ENCODE measurements around the gene KRTAP10-9. TPM values are rescaled to one million over a fixed set of nuclear protein-coding genes. Genes with fewer than 3 reads are reported as not detected.
"Not testable (repeated sequence)": the region's sequence is repeated elsewhere in the genome, so short reads cannot be mapped to it uniquely, and the experiment has no call there.

Gene KRTAP10-9
- total RNA-seq, 1 experiment from 2014 or later: not detected

GRCh38 chr21:44626262-44626661, 631 bp upstream of the KRTAP10-9 start:
- H3K9me3 ChIP-seq: peaks cover 29% of the 10 kb centered on the region

DNA sequence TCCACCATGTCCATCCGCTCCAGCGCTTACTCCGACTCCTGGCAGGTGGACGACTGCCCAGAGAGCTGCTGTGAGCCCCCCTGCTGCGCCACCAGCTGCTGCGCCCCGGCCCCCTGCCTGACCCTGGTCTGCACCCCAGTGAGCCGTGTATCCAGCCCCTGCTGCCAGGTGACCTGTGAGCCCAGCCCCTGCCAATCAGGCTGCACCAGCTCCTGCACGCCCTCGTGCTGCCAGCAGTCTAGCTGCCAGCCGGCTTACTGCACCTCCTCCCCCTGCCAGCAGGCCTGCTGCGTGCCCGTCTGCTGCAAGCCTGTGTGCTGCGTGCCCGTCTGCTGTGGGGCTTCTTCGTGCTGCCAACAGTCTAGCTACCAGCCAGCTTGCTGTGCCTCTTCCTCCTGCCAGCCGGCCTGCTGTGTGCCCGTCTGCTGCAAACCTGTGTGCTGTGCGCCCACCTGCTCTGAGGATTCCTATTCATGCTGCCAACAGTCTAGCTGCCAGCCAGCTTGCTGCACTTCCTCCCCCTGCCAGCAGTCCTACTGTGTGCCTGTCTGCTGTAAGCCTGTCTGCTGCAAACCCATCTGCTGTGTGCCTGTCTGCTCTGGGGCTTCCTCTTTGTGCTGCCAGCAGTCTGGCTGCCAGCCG, 409 bp downstream of the KRTAP10-9 start:
- not testable (repeated sequence) for DNase-seq, H3K4me3 ChIP-seq, H3K27me3 ChIP-seq, H3K36me3 ChIP-seq
- H3K9me3 ChIP-seq: peaks cover 39% of the 10 kb centered on the region

More at GRCh38 chr21:44626262-44626661, 631 bp upstream of the KRTAP10-9 start:
- no peak for DNase-seq
- Histone ChIP-seq H3K4me3 (no peak overlapping the region), H3K36me3 (no peaks in the 10 kb centered on the region), H3K27me3 (no peaks in the 10 kb centered on the region)

DNA sequence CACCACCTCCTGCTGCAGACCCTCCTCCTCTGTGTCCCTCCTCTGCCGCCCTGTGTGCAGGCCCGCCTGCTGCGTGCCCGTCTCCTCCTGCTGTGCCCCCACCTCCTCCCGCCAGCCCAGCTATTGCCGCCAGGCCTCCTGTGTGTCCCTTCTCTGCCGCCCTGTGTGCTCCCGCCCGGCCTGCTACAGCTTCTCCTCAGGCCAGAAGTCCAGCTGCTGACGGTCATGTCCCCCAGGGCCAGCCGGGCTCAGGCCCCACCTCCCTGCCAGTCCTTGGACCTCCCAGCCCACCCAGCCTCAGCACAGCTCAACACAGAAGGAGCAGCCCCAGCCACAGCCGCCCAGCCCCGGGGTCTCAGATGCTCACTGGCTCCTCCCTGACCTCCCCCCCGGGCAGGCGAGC, 939 bp downstream of the KRTAP10-9 start:
- H3K27me3 ChIP-seq, DNase-seq, H3K4me3 ChIP-seq, H3K36me3 ChIP-seq: not testable (repeated sequence)
- peaks cover 36% of the 10 kb centered on the region for H3K9me3 ChIP-seq

GRCh38 chr21:44628707-44629391, 2.0 kb downstream of the KRTAP10-9 start:
- Histone ChIP-seq H3K27me3 (no peaks in the 10 kb centered on the region), H3K36me3 (no peaks in the 10 kb centered on the region), H3K4me3 (no peak overlapping the region), H3K9me3 (peaks cover 28% of the 10 kb centered on the region)
- DNase-seq: no peak

- no peak overlapping the region for H3K4me3 ChIP-seq
- no peak for DNase-seq
- H3K36me3 ChIP-seq: no peaks in the 10 kb centered on the region
- H3K27me3 ChIP-seq: no peaks in the 10 kb centered on the region; the same call in none of the 2 replicates
- peaks cover 18% of the 10 kb centered on the region for H3K9me3 ChIP-seq
These were observed 3.5 kb downstream of the KRTAP10-9 start for GRCh38 chr21:44630440-44630839.

DNA sequence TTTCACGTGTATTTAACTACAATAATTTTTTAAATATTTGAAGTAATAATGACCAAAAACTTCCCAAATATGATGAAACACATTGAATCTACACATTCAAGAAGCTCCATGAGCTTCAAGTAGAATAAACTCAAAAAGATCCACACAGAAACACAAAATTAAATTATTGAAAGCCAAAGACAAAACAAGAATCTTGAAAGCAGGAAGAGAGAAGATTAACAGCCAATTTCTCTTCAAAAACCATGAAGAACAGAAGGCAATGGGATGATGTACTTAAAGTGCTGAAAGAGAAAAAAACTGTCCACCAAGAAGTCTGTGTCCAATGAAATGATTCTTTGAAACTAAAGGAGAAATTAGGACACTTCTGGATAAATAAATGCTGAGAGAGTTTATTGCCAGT, 5.2 kb downstream of the KRTAP10-9 start:
- Histone ChIP-seq H3K36me3 (no peaks in the 10 kb centered on the region), H3K9me3 (peaks cover 18% of the 10 kb centered on the region), H3K27me3 (no peaks in the 10 kb centered on the region; the same call in none of the 2 replicates), H3K4me3 (no peak overlapping the region)
- DNase-seq: no peak

DNA sequence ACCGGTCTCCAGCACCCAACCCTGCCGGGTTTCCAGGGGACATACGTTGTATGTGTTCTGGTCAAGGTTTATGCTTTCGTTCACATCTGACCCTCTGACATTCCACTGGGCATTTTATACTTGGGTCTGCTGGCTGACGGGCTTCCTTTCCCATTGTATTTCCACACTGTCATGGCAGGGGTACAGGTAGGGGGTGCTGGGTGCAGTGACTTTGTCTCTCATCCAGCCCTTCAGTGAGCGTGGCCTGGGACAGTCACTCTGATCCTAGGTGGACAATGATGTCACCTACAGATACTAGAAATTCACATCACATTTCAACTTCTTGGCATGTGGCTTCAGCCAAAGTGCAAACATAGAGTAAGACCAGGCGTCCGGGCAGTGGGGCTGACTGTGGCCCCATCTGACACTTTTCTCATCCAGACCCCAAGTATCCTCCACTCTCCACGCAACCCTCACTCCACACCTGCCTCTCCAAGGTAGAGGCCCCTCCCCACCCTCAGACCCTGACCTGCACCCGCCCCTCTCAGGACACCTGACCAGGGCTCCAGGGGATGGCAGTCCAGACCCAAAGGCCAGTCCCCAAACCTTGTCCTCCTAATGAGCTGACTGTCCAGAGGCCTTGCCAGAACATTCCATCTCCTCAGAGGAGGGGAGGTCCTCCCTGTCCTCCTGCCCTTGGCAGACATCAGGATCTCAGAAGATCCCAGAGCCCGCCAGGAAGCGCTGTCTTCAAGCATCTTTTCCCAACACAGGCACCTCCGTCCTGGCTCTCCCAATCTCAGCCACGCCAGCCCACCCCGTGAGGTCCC, 9.5 kb downstream of the KRTAP10-9 start:
- DNase-seq: no peak
- no peaks in the 10 kb centered on the region for H3K36me3 ChIP-seq
- no peak overlapping the region for H3K4me3 ChIP-seq
- peaks cover 13% of the 10 kb centered on the region for H3K9me3 ChIP-seq
- no peaks in the 10 kb centered on the region; the same call in none of the 2 replicates for H3K27me3 ChIP-seq

DNA sequence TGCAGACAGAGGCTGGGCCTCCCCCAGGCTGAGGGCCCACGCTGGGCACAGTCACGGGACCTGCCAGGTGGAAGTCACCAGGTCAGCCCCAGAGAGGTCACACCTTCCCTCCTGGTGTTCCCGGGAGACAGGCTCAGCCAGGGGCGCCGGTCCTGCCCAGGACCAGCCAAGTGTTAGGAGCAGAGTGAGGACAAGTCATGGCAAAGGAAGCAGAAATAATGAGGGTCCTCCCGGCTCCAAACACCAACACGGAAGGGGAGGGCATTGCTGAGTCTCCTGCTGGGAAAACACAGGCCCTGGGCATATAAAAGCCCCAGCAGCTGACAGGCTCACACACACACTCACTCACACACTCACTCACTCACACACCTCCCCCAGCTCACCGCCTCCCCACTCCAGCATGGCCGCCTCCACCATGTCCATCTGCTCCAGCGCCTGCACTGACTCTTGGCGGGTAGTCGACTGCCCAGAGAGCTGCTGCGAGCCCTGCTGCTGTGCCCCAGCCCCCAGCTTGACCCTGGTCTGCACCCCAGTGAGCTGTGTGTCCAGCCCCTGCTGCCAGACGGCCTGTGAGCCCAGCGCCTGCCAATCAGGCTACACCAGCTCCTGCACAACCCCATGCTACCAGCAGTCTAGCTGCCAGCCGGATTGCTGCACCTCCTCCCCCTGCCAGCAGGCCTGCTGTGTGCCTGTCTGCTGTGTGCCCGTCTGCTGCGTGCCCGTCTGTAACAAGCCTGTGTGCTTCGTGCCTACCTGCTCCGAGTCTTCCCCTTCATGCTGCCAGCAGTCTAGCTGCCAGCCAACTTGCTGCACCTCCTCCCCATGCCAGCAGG, 10.3 kb downstream of the KRTAP10-9 start, which contains the start of gene KRTAP10-10:
TSS of gene KRTAP10-10 (plus strand) at position 339 of the 833 bp plus-strand sequence. CDS start at position 401, 62 bp downstream.
- DNase-seq: no peak

GRCh38 chr21:44637851-44638348, 11.0 kb downstream of the KRTAP10-9 start:
- H3K4me3 ChIP-seq, H3K27me3 ChIP-seq, DNase-seq, H3K9me3 ChIP-seq, H3K36me3 ChIP-seq: not testable (repeated sequence)

More for the DNA sequence above, 10.3 kb downstream of the KRTAP10-9 start, which contains the start of gene KRTAP10-10:
- Histone ChIP-seq H3K4me3 (no peak within 1 kb of the TSS), H3K36me3 (no peaks in the 10 kb centered on the region), H3K27me3 (no peaks in the 10 kb centered on the region; the same call in none of the 2 replicates), H3K9me3 (peaks cover 4% of the 10 kb centered on the region; the same call in 1 of the 2 replicates)

DNA sequence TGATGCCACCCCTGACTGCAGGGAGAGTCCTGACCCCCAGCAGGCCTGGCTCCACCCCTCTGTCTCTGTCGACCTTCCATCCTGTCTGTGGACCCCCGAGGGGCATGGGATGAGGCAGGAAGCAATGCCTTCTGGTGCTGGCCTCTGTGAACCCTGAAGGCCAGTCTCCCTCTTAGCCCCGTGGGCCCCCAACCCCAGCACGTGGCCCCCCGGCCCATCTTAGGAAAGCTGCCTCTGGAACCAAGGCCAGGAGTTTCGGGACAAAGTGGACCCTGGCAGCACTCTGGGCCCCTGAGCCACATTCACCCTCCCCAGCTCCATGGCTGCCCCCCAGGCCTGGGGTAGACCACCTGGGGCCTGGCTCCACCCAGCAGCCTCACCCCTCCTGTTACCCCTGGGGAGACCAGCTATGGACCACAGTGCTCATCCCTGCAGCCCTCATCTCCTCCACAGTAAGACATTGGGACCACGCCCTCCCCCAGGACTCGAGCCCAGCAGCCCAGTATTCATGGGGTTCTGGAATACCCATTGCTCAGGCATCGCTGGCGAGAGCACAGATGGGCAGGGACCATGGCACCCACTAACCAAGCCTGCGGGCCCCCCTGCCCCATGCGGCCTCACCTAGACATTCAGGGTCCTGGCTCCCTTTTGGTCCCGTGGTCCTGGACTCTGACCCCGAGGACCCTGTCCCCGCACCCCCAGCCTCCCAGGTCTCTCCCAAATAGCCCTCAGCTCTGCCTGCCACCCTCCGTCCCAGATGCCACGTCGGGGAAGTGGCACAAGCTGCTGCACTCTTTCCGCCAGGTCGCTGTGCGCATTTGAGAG, 11.8 kb downstream of the KRTAP10-9 start:
- H3K9me3 ChIP-seq, DNase-seq, H3K27me3 ChIP-seq, H3K4me3 ChIP-seq, H3K36me3 ChIP-seq: not testable (repeated sequence)

GRCh38 chr21:44639331-44639655, 12.4 kb downstream of the KRTAP10-9 start:
- Histone ChIP-seq H3K36me3 (no peaks in the 10 kb centered on the region), H3K27me3 (no peaks in the 10 kb centered on the region; the same call in none of the 2 replicates), H3K4me3 (no peak overlapping the region), H3K9me3 (peaks cover 8% of the 10 kb centered on the region)
- DNase-seq: no peak

- Histone ChIP-seq H3K27me3 (no peaks in the 10 kb centered on the region; the same call in none of the 2 replicates), H3K4me3 (no peak overlapping the region), H3K36me3 (no peaks in the 10 kb centered on the region), H3K9me3 (peaks cover 19% of the 10 kb centered on the region)
- DNase-seq: no peak
These were observed 13.9 kb downstream of the KRTAP10-9 start for GRCh38 chr21:44640761-44641160.

DNA sequence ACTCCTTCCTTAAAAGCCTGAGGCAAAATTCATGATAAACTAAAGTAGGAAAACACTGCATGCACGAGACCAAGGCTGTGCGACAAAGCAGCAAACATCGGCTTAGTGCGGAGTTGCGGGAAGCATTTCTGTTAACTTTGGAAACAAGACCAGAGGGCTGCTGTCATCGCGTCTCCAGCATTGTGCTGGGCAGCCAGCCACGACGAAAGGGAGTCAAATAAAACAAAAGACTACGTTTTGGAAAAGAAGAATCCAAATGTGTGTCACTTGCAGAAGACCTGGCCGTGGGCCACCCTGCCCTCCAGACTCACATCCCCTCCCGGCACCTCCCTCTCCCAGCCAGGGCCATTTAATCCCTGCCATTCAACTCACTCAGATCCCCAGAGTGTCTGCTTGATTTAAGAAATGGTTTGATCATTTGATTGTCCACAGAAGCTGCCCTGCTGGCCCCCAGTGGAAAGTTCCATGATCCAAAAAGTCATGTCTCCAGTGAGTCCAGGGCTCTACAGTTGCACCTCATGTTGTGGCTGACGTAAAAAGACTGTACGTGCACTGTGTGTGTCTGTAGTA, 16.9 kb downstream of the KRTAP10-9 start:
- Histone ChIP-seq H3K36me3 (no peaks in the 10 kb centered on the region), H3K9me3 (peaks cover 19% of the 10 kb centered on the region), H3K4me3 (no peak overlapping the region), H3K27me3 (no peaks in the 10 kb centered on the region; the same call in none of the 2 replicates)
- DNase-seq: no peak

GRCh38 chr21:44644878-44645277, 18.0 kb downstream of the KRTAP10-9 start:
- Histone ChIP-seq H3K36me3 (no peaks in the 10 kb centered on the region), H3K4me3 (no peak overlapping the region), H3K27me3 (no peaks in the 10 kb centered on the region; the same call in none of the 2 replicates), H3K9me3 (peaks cover 19% of the 10 kb centered on the region)
- DNase-seq: no peak
